Thoracic aorta endothelial cell (primary cell): Measurements from ENCODE around the gene JAKMIP1. TPM values are rescaled to one million over a fixed set of nuclear protein-coding genes. Genes with fewer than 3 reads are reported as not detected.

ENCODE experiments used
- total RNA-seq: library from RNA; depleted of rRNA; stranded (reverse); fragments of >200 nt; gene quantifications from 2 replicates; pipeline ENCODE4 v1.2.3, GENCODE V29; 2012

Gene JAKMIP1
- total RNA-seq = not detected in 2 replicates

GRCh38 chr4:6200011-6200921, at the start of gene JAKMIP1:
Gene JAKMIP1, minus strand, starts transcription at chr4:6200549. Its CDS starts 87,699 bp downstream, at chr4:6112850.

DNA sequence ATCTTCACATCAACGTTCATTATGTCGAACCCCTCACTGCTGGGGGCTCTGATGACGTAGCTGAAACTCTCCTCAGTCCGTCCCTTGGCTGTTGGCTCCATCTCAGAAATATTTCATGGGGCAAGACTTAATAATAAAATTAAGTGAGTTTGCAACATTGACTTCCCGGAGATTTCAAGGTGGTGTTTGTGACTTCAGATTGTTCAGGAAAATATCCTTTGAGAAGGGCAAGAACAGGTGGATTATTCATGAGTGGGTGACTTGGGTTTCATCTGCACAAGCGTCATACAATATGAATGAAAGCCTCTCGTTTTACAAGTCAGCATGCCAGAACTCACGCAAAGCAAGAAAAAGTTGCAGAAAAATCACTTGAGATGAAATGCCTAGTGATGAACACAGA, 182.0 kb downstream of the JAKMIP1 start, which contains the start of gene C4orf50:
Gene C4orf50, minus strand, starts transcription at position 101 of the 400 bp plus-strand sequence.

Other genes starting within 250 kb of the JAKMIP1 start
- not detected in 2 replicates for gene C4orf50, start 182.1 kb downstream of the JAKMIP1 start, total RNA-seq
- gene WFS1, start 69.3 kb upstream of the JAKMIP1 start, total RNA-seq = 17.4 and 19.4 TPM in 2 replicates